H1 (cell line): ENCODE results near the gene RAB30.

Source experiments
- ATF2 ChIP-seq: IDR thresholded peaks from 2 replicates; pipeline ENCODE4 v1.6.1; 2012; ENCODE audit warnings: low read length, inconsistent platforms
- ATF3 ChIP-seq: IDR thresholded peaks from 2 replicates; pipeline ENCODE4 v1.6.1; 2011; ENCODE audit warnings: low read depth, mild to moderate bottlenecking, low read length; ENCODE audit not compliant: insufficient read depth
- CHD1 ChIP-seq: IDR thresholded peaks from 2 replicates; pipeline ENCODE4 v1.6.1; 2012; ENCODE audit warnings: low read depth, low read length, improper control_type of control experiment
- EZH2 ChIP-seq: fragments of 200-600 bp; sonication (generic); IDR thresholded peaks from 2 replicates; pipeline ENCODE4 v1.7.1; 2012; ENCODE audit warnings: low read depth, mild to moderate bottlenecking, moderate library complexity, low read length, inconsistent platforms; ENCODE audit not compliant: severe bottlenecking
- MAX ChIP-seq: IDR thresholded peaks from 2 replicates; pipeline ENCODE4 v1.6.1; 2012; ENCODE audit warnings: inconsistent platforms
- POLR2AphosphoS5 ChIP-seq: IDR thresholded peaks from 2 replicates; pipeline ENCODE4 v1.6.1; 2011; ENCODE audit warnings: low read depth, low read length
- RNF2 ChIP-seq: fragments of 200-900, 300-1000 bp; sonication (generic); IDR thresholded peaks from 2 replicates; pipeline ENCODE4 v1.7.1; 2016; ENCODE audit warnings: borderline replicate concordance, low read depth, mild to moderate bottlenecking, antibody characterized with exemption, low read length; ENCODE audit not compliant: poor library complexity, severe bottlenecking; ENCODE audit errors: missing control alignments
- SIN3A ChIP-seq, 2 experiments: IDR thresholded peaks in 1 of 2; conservative IDR thresholded peaks in 1 of 2; 2 replicates each; pipeline ENCODE4 v1.6.1; 2011 to 2012; ENCODE audit warnings: low read length in 2 of 2, improper control_type of control experiment in 1 of 2, low read depth in 1 of 2, mild to moderate bottlenecking in 1 of 2
- SRF ChIP-seq: IDR thresholded peaks from 2 replicates; pipeline ENCODE4 v1.6.1; 2011; ENCODE audit warnings: mild to moderate bottlenecking, low read depth, low read length, moderate library complexity
- SUZ12 ChIP-seq: fragments of 200-600 bp; sonication (generic); IDR thresholded peaks from 2 replicates; pipeline ENCODE4 v1.6.1; 2012; ENCODE audit warnings: mild to moderate bottlenecking, inconsistent platforms, low read length, moderate library complexity, mixed read lengths
- USF2 ChIP-seq: IDR thresholded peaks from 2 replicates; pipeline ENCODE4 v1.6.1; 2011; ENCODE audit warnings: low read length, improper control_type of control experiment
- YY1 ChIP-seq: IDR thresholded peaks from 2 replicates; pipeline ENCODE4 v1.6.1; 2011; ENCODE audit warnings: low read depth, mild to moderate bottlenecking, low read length
- TF ChIP-seq, protein P1 (sequence below), 3 experiments: IDR thresholded peaks; 1 replicate in 2 of 3; 2 replicates in 1 of 3; pipeline versions ENCODE4 v1.5.1 to v1.6.1; 2011; ENCODE audit warnings: low read length in 3 of 3, mild to moderate bottlenecking in 3 of 3, inconsistent platforms in 2 of 3, low read depth in 1 of 3, moderate library complexity in 1 of 3; ENCODE audit not compliant: insufficient read depth in 1 of 3; ENCODE audit errors: control extremely low read depth in 1 of 3

DNA sequence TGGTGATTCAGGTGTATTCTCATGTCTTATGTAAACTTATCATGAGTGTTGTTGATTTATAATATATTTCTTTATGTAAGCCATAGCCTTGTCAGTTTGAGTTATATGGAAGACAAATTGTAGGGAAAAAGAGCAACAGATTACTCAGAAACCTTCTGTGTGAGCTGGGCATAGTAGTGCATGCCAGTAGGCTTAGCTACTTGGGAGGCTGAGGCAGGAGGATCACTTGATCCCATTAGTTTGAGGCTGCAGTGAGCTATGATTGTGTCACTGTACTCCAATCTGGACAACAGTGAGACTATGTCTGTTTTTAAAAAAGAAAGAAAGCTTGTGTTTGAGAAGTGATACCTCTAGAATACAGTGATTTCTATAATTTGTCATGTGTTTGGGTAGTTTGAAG lies 2.2 kb upstream of the RAB30 start:
- TF ChIP-seq RNF2 (no peak), POLR2AphosphoS5 (no peak), SIN3A (conservative IDR thresholded peaks at IDR 0.05 in 1 of 2, IDR thresholded peaks at IDR 0.05 in 1 of 2; ENCODE audit: low read depth in 1 of 2, low read length in 2 of 2) (no peak), EZH2 (no peak), SUZ12 (no peak), CHD1 (no peak), ATF3 (no peak), USF2 (no peak), SRF (no peak), YY1 (no peak), MAX (no peak), ATF2 (no peak)
- TF ChIP-seq, protein P1, sequence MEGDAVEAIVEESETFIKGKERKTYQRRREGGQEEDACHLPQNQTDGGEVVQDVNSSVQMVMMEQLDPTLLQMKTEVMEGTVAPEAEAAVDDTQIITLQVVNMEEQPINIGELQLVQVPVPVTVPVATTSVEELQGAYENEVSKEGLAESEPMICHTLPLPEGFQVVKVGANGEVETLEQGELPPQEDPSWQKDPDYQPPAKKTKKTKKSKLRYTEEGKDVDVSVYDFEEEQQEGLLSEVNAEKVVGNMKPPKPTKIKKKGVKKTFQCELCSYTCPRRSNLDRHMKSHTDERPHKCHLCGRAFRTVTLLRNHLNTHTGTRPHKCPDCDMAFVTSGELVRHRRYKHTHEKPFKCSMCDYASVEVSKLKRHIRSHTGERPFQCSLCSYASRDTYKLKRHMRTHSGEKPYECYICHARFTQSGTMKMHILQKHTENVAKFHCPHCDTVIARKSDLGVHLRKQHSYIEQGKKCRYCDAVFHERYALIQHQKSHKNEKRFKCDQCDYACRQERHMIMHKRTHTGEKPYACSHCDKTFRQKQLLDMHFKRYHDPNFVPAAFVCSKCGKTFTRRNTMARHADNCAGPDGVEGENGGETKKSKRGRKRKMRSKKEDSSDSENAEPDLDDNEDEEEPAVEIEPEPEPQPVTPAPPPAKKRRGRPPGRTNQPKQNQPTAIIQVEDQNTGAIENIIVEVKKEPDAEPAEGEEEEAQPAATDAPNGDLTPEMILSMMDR (IDR thresholded peaks at IDR 0.05; ENCODE audit: control extremely low read depth in 1 of 3, insufficient read depth in 1 of 3, low read depth in 1 of 3, low read length in 3 of 3), result no peak
